SK-N-SH treated with all-trans-retinoic acid at 6 μM for 48 hours (cell line): Measurements from ENCODE around the gene ZDHHC17.

Experiments
- CSDC2 ChIP-seq: fragments of 250-450 bp; sonication (Bioruptor Pico); IDR thresholded peaks from 2 replicates; pipeline ENCODE4 v1.5.0; 2020; ENCODE audit warnings: mild to moderate bottlenecking, moderate library complexity
- ISL1 ChIP-seq: fragments of 250-450 bp; sonication (Bioruptor Pico); IDR thresholded peaks from 2 replicates; pipeline ENCODE4 v2.1.2; 2022; ENCODE audit warnings: mild to moderate bottlenecking, moderate library complexity

DNA sequence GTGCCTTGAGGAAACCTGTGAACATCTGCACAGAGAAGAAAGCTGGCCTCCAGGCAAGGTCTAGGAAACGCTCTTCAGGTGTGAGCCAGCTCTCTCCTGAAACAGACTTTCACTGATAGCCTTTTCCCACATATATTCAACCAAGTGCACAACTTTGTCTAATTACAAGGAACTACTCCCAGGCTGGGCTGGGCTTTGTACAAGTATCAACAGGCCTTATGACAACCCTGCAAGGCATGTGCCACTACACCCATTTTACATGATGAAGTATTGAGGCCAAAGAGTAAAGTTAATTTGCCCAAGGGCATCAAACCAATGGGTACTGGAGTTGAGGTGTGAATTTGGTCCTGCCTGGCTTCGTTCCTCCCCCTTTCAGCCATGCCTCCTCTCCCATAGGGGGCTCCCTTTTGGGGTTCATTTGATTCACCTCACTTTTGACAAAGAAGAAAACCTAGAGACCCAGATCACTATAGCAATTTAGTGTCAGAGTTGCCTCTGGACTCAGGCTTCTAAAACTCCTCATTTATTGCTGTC, 112.8 kb downstream of the ZDHHC17 start:
- no peak for TF ChIP-seq CSDC2 (CRISPR knock-in tag)
- TF ChIP-seq ISL1 (CRISPR knock-in tag): no peak
